Kasumi-1 (cell line): ENCODE measurements around the gene SLC66A1.

Experiments used
- DNase-seq, 2 experiments: peaks; one replicate each; lab custom pipeline; 2025; lab: John Stamatoyannopoulos, UW

Gene SLC66A1

GRCh38 chr1:19342894-19343616 lies 30.9 kb downstream of the SLC66A1 start:
- no peak for DNase-seq

GRCh38 chr1:19343617-19344350 lies 31.7 kb downstream of the SLC66A1 start:
- DNase-seq, result no peak

GRCh38 chr1:19344372-19344810 lies 32.3 kb downstream of the SLC66A1 start:
- DNase-seq, result peak; percentile 4 to 8

GRCh38 chr1:19344831-19345230 lies 32.7 kb downstream of the SLC66A1 start:
- no peak for DNase-seq

GRCh38 chr1:19345391-19345790 lies 33.3 kb downstream of the SLC66A1 start:
- no peak for DNase-seq

GRCh38 chr1:19346026-19346425 lies 33.9 kb downstream of the SLC66A1 start:
- no peak for DNase-seq

GRCh38 chr1:19347533-19348172 lies 35.5 kb downstream of the SLC66A1 start:
- DNase-seq, result peak; percentile 74 to 76

- DNase-seq, result no peak
These were observed 36.5 kb downstream of the SLC66A1 start for GRCh38 chr1:19348441-19349198.

- no peak for DNase-seq
These were observed 37.9 kb downstream of the SLC66A1 start for GRCh38 chr1:19349999-19350398.

- no peak for DNase-seq
These were observed 38.4 kb downstream of the SLC66A1 start for GRCh38 chr1:19350566-19350965.

- no peak for DNase-seq
These were observed 39.7 kb downstream of the SLC66A1 start for GRCh38 chr1:19351873-19352272.

- no peak for DNase-seq
These were observed 40.7 kb downstream of the SLC66A1 start for GRCh38 chr1:19352839-19353238.

GRCh38 chr1:19353596-19353995 lies 41.5 kb downstream of the SLC66A1 start:
- no peak for DNase-seq

- no peak for DNase-seq
These were observed 42.4 kb downstream of the SLC66A1 start for GRCh38 chr1:19354531-19354981.

- no peak for DNase-seq
These were observed 44.1 kb downstream of the SLC66A1 start for GRCh38 chr1:19356266-19356665.

GRCh38 chr1:19357299-19357986 lies 45.3 kb downstream of the SLC66A1 start:
- no peak for DNase-seq

GRCh38 chr1:19358710-19359109 lies 46.6 kb downstream of the SLC66A1 start:
- DNase-seq, result no peak

- DNase-seq, result no peak
These were observed 47.2 kb downstream of the SLC66A1 start for GRCh38 chr1:19359357-19359756.

GRCh38 chr1:19360016-19360415 lies 47.9 kb downstream of the SLC66A1 start:
- peak in 1 of 2 experiments; percentile 54 for DNase-seq

- no peak for DNase-seq
These were observed 48.3 kb downstream of the SLC66A1 start for GRCh38 chr1:19360432-19360831.

- DNase-seq, result no peak
These were observed 48.9 kb downstream of the SLC66A1 start for GRCh38 chr1:19360843-19361610.
